Endothelial cell (in vitro differentiated cells): Measurements from ENCODE around the gene ITGB5. TPM values are rescaled to one million over a fixed set of nuclear protein-coding genes. Genes with fewer than 3 reads are reported as not detected.
A peak's percentile ranks its signal among the peaks of the same experiment; 100 is the strongest.
"Not testable (repeated sequence)": the region's sequence is repeated elsewhere in the genome, so short reads cannot be mapped to it uniquely, and the experiment has no call there.

Experiments used
- DNase-seq: peaks from one replicate; pipeline ENCODE4 v3.0.0; 2021; ENCODE audit warnings: low spot score
- H3K27ac Mint-ChIP-seq: one replicate; pipeline ENCODE4 v1.8.0; 2021; ENCODE audit warnings: mixed read lengths, inconsistent platforms; ENCODE audit not compliant: unreplicated experiment
- H3K27me3 Mint-ChIP-seq: one replicate; pipeline ENCODE4 v1.8.0; 2021; ENCODE audit warnings: mild to moderate bottlenecking, moderate library complexity, mixed read lengths, inconsistent platforms; ENCODE audit not compliant: unreplicated experiment
- H3K36me3 Mint-ChIP-seq: one replicate; pipeline ENCODE4 v1.8.0; 2021; ENCODE audit warnings: mild to moderate bottlenecking, low read depth, mixed read lengths, inconsistent platforms; ENCODE audit not compliant: unreplicated experiment
- H3K4me1 Mint-ChIP-seq: one replicate; pipeline ENCODE4 v1.8.0; 2021; ENCODE audit warnings: mild to moderate bottlenecking, mixed read lengths, inconsistent platforms; ENCODE audit not compliant: unreplicated experiment
- H3K4me3 Mint-ChIP-seq: one replicate; pipeline ENCODE4 v1.8.0; 2021; ENCODE audit warnings: mild to moderate bottlenecking, mixed read lengths, inconsistent platforms; ENCODE audit not compliant: unreplicated experiment
- H3K9me3 Mint-ChIP-seq: one replicate; pipeline ENCODE4 v1.8.0; 2021; ENCODE audit warnings: mixed read lengths, inconsistent platforms; ENCODE audit not compliant: unreplicated experiment
- total RNA-seq: library from RNA; stranded (reverse); fragmentation: NEBNext Ultra II Directional; extraction: Animal tissue kit (Norgen Biotek cat#: 25700); gene quantifications from one replicate; pipeline ENCODE4 v1.2.1, GENCODE V29; 2021; ENCODE audit not compliant: unreplicated experiment
- TF ChIP-seq, protein P1 (sequence below): fragments of 200-600 bp; sonication (generic); IDR thresholded peaks from one replicate; pipeline ENCODE4 v1.5.0; 2021; ENCODE audit warnings: antibody characterized with exemption; ENCODE audit not compliant: unreplicated experiment

ITGB5 gene
- total RNA-seq, 1 donor from 2014 or later: 55.2 TPM

DNA sequence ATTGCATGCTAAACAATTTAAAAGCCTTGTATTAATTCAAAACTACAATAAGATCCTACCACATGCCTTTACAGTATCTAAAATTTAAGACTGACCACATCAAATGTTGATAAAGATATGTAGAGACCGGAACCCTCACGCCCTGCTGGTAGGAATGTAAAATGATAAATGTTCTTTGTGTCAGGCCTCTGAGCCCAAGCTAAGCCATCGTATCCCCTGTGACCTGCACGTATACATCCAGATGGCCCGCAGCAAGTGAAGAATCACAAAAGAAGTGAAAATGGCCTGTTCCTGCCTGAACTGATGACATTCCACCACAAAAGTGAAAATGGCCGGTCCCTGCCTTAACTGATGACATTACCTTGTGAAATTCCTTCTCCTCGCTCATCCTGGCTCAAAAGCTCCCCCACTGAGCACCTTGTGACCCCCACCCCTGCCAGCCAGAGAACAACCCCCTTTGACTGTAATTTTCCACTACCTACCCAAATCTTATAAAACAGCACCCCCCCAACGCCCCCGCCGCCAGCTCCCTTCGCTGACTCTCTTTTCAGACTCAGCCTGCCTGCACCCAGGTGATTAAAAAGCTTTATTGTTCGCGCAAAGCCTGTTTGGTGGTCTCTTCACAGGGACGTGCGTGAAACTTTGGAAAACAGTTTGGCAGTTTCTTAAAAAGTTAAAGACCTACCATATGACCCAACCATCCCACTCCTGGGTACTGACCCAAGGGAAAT, 59.5 kb downstream of the ITGB5 start:
- Mint-ChIP-seq H3K4me1 (peaks cover 27% of the 10 kb centered on the region), H3K27ac (peak overlapping the region; percentile 38)
- peak; percentile 29 for DNase-seq
- TF ChIP-seq, protein P1, sequence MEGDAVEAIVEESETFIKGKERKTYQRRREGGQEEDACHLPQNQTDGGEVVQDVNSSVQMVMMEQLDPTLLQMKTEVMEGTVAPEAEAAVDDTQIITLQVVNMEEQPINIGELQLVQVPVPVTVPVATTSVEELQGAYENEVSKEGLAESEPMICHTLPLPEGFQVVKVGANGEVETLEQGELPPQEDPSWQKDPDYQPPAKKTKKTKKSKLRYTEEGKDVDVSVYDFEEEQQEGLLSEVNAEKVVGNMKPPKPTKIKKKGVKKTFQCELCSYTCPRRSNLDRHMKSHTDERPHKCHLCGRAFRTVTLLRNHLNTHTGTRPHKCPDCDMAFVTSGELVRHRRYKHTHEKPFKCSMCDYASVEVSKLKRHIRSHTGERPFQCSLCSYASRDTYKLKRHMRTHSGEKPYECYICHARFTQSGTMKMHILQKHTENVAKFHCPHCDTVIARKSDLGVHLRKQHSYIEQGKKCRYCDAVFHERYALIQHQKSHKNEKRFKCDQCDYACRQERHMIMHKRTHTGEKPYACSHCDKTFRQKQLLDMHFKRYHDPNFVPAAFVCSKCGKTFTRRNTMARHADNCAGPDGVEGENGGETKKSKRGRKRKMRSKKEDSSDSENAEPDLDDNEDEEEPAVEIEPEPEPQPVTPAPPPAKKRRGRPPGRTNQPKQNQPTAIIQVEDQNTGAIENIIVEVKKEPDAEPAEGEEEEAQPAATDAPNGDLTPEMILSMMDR: peak; percentile 76
- not testable (repeated sequence) for H3K4me3 Mint-ChIP-seq, H3K27me3 Mint-ChIP-seq, H3K9me3 Mint-ChIP-seq, H3K36me3 Mint-ChIP-seq

DNA sequence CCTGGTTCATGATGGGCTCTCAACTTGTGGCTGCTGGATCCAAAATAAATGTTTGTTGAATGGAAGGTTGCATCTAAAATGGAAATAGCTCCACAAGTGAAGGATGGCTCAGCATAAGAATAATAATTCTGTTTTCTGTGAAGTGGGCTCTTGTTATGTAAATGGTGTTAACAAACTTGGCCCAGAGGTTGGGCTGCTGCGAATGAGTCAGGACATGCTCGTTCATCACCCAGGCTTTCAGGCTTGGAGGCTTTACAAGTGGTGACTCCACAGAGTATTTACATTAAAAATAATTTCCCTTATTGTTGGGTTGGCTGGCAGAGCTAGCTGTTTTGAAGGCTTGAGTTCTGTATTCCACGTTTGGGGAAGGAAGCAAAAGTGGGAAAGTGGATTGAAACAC, 60.5 kb downstream of the ITGB5 start:
- Mint-ChIP-seq H3K36me3 (peaks cover 9% of the 10 kb centered on the region), H3K27me3 (peaks cover 4% of the 10 kb centered on the region), H3K4me3 (no peak overlapping the region), H3K4me1 (peaks cover 25% of the 10 kb centered on the region), H3K27ac (peak overlapping the region; percentile 48), H3K9me3 (no peaks in the 10 kb centered on the region)
- no peak for DNase-seq
- TF ChIP-seq, protein P1: no peak

DNA sequence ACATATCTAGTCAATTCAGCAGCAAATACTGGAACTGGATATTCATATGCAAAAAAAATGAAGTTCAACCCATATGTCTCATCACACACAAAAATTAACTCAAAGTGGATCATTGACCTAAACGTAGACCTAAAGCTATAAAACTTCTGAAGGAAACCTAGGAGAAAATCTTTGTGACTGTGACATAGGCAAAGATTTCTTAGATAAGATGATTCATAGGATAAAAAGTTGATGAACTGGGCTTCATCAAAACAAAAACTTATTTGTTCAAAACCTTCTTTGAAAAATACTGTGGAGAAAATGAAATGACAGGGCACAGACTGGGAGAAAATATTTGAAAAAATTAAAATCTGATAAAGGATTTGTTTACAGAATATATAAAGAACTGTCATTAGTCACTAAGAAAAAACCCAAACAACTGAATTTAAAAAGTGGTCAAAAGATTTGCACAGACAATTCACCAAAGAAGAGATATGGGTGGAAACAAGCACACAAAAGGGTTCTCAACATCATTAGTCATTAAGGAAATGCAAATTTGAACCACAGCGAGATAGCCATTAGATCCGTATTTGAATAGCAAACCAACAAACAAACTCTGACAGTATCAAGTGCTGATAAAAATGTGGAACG, 62.8 kb downstream of the ITGB5 start:
- Mint-ChIP-seq H3K9me3 (no peaks in the 10 kb centered on the region), H3K27me3 (peaks cover 2% of the 10 kb centered on the region), H3K4me3 (no peak overlapping the region), H3K4me1 (peaks cover 14% of the 10 kb centered on the region), H3K27ac (no peak overlapping the region), H3K36me3 (peaks cover 4% of the 10 kb centered on the region)
- TF ChIP-seq, protein P1: no peak
- DNase-seq: no peak

DNA sequence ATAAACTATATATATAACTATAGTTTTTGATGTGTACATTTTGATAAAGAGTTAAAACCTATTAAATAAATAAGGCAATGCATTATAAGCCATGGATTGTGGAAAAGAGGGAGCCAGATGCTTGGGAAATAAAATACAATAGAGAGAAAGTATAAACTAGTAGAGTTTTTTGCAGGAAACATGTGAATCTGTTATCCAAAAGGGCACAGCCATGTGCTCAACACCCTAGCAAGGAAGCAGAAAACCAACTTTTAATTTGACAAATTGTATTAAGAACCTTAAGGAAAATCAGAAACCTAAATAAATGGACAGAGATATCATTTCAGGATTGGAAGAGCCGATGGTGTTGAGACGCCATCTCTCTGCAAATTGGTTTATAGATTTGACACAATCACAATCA, 63.5 kb downstream of the ITGB5 start:
- TF ChIP-seq, protein P1: no peak
- no peak for DNase-seq
- H3K4me3 Mint-ChIP-seq: no peak overlapping the region
- H3K36me3 Mint-ChIP-seq: peaks cover 4% of the 10 kb centered on the region
- no peak overlapping the region for H3K27ac Mint-ChIP-seq
- H3K27me3 Mint-ChIP-seq: peaks cover 2% of the 10 kb centered on the region
- H3K9me3 Mint-ChIP-seq: no peaks in the 10 kb centered on the region
- H3K4me1 Mint-ChIP-seq: peaks cover 11% of the 10 kb centered on the region

DNA sequence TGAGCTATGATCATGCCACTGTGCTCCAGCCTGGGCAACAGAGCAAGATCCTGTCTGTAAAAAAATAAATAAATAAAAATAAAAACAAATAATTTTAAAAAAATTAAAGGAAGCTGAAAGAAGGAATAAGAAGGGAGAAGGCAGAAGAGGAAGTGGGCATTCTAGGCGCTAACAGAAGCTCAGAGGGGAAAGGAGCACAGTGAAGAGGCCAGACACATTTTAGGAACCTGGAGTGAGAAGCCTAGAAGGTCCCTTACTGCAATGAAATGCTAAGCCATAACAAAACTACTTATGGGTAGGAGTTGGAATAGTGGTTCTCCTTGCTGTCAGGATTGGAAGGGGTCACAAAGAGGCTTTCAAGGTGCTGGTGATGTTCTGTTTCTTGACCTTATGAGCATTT, 64.0 kb downstream of the ITGB5 start:
- Mint-ChIP-seq H3K27me3 (no peaks in the 10 kb centered on the region), H3K9me3 (no peaks in the 10 kb centered on the region), H3K4me1 (peaks cover 10% of the 10 kb centered on the region), H3K27ac (no peak overlapping the region), H3K36me3 (peaks cover 4% of the 10 kb centered on the region), H3K4me3 (no peak overlapping the region)
- TF ChIP-seq, protein P1: no peak
- DNase-seq: no peak
